8988T (cell line): ENCODE measurements around the gene ADARB2.

Experiments used
- DNase-seq: peaks from one replicate; pipeline ENCODE4 v3.0.0; 2011

ADARB2 gene

GRCh38 chr10:1660386-1660785, 76.9 kb downstream of the ADARB2 start:
- no peak for DNase-seq

- no peak for DNase-seq
Measured at GRCh38 chr10:1659221-1659791, 78.0 kb downstream of the ADARB2 start.

- no peak for DNase-seq
Measured at GRCh38 chr10:1658658-1659057, 78.7 kb downstream of the ADARB2 start.

DNA sequence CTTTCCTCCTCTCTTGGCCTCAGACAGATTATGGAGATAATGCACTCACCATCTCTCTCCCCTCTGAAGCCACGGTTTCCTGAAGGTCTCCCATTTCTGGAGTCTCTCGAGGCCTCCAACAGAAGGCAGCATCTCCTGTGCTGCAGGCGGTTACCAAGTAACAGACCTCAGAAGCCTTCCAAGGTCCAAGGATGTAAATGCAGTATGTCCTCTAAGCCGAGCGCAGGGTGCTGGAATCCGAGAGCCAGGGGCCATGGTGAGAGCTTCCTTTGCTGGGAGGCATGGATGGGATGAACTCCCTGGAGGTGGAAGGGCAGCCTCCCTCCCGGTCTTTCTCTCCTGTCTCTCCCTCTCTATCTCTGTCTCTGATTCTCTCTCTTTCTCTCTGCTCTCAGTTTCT, 79.8 kb downstream of the ADARB2 start:
- DNase-seq: no peak

DNA sequence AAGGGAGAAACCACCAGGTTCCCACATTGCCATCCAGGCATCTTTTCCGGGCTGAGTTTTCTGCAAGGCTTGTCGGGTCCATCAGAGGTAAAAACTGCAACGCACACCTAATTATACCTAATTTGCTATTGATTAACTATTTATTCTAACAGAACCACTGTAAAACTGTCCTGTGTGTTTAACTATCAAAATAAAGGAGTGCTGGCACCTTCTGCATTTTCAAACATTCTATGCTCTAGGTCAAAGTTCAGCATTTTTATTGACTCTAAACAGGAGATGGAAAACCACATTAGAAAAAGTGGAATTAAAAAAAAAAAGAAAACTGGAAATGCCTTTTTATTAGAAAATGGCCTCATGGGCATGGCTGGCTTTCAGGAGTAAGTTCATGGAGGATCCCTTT, 82.0 kb downstream of the ADARB2 start:
- no peak for DNase-seq

- DNase-seq: no peak
Measured at GRCh38 chr10:1654811-1655356, 82.4 kb downstream of the ADARB2 start.

DNA sequence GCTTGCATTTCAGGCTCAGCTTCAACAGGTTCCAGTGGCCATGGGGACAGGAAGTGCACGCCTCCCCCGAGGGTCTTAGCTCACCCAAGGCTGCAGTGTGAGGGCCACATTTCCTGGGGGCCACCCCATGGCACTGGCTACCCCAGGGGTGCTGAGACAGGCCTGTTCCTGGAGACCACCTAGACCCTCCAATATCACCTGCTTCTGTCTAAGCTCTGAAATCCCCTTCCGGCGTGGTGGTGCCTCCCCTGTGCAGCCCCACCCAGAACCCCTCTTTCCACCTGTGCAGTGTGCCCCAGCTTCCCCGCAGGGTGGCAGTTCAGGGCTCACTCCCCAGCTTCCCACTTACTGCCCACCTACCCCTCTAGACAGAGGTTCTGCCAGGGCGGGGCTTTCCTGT, 83.1 kb downstream of the ADARB2 start:
- DNase-seq: no peak

- no peak for DNase-seq
Measured at GRCh38 chr10:1653321-1653720, 84.0 kb downstream of the ADARB2 start.

GRCh38 chr10:1652151-1652550, 85.2 kb downstream of the ADARB2 start:
- no peak for DNase-seq

DNA sequence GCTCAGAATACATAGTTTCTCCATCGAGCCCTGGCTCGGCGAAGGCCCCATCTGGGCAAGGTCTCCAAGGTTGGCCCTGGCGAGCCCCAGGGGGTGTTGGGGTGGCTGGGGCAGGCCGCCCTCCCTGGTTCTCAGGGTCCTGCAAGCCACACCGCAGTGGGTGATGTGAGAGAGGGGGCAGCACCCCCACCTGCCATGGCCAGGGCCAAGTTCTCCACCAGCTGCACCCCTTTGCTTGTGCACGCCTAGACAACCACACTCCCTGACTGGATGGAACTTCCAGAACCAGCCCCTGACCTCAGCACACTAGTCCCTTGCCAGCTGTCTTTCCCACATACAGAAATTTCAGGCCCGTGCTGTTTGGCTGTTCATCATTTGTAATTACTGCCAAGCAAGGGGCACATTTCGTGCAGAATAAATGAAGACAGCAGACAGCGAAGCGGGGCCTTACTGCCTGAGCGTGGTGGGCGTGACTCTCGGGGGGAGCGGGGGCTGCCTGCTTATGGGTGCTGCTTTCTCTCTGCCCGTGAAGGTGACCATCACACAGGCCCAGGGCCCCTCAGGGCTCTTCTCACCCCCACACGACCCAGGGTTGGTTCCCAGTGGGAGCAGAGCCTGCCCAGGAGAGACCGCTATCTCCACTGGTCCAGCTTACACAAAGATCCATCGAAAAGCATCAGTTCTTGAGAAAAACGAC, 85.9 kb downstream of the ADARB2 start:
- no peak for DNase-seq

GRCh38 chr10:1650542-1651269, 86.6 kb downstream of the ADARB2 start:
- DNase-seq: no peak

GRCh38 chr10:1648648-1649047, 88.7 kb downstream of the ADARB2 start:
- DNase-seq: no peak

DNA sequence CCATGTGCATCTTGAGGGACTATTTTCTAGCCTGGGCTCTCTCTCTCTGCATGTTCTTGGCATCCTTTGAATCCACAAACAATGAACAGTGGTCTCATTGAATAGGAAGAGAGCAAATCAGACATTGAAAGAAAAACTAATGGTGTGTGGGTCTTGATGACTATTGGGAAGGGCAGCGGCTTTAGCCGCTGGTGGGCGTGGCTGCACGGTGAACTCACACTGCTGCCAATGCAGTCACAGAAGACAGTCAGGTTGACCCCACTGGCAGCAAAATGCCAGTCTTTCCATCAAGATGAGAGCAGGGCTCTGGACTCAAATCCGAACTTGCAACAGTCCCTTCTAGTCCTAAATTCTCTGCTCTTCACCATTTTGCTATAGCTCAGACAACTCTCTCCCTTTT, 91.0 kb downstream of the ADARB2 start:
- no peak for DNase-seq

DNA sequence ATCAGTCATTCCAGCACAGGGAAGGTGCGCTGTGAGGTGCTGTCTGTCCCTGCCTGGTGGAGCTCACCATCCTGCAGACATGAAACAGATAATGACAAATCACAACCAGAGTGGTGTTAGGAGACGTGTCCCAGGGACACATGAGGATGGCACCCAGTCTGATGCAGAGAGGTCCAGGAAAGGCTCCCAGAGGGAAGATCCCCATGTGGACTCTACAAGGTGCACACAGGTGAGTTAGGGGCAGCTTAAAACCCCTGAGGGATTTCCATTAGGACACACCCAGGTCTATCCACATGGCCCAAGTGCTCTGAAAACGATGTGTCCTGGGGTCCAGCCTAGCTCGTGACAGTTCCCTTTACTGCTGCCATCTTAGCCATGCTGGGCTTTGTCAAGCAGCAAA, 91.4 kb downstream of the ADARB2 start:
- DNase-seq: no peak

GRCh38 chr10:1644191-1644711, 93.1 kb downstream of the ADARB2 start:
- DNase-seq: no peak

- no peak for DNase-seq
Measured at GRCh38 chr10:1643908-1644179, 93.5 kb downstream of the ADARB2 start.

DNA sequence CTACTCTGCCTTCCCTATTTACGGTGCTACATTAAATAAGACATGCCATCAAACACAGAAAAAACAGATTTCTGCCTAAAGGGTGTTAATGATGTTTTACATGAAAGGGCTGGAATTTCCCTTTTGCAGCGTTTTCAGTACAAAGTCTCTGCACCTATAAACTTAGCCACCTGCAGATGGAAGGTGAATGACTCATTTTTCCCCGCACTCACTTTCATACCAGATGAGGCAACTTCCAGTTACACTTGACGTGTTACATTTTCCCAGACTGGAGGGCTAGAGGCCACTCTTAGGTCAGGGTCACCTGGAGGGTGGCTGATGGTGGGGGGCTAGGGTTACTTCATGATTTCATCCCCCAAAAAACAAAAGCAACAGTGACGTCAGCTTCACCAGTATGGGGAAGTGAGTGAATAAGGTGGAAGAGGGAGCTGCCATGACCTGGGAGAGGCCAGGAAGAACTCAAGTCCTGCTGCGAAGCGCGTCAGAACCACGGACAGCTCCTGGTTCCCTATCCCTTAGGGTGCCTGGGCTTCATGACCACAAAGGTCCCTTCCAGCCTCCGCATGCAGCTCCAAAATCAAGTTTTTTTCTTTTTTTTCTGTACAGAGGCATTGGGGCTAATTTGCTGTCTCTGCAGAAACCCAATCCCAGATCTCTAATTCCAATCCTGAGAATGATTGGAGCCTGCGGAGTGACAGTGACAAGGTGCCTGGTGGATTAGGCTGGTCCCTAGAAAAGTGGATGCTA, 94.0 kb downstream of the ADARB2 start:
- DNase-seq: no peak

GRCh38 chr10:1642600-1643160, 94.6 kb downstream of the ADARB2 start:
- no peak for DNase-seq

DNA sequence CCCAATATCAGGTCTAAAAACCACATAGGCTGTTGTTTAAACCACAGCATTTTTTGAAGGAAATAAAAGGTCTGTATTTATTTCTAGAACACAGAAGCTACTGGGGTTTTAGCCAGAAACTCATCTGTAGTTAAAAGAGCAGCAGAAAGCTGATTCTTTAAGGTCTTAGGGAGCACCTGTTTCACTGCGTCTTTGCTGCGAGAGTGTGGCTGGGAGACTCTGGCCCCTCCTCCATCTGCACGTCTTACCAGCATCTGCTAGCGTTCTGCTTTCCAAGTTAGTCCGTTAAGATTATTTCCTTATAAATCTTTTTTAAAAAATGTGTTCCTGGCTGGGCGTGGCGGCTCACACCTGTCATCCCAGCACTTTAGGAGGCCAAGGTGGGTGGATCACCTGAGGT, 95.9 kb downstream of the ADARB2 start:
- no peak for DNase-seq

DNA sequence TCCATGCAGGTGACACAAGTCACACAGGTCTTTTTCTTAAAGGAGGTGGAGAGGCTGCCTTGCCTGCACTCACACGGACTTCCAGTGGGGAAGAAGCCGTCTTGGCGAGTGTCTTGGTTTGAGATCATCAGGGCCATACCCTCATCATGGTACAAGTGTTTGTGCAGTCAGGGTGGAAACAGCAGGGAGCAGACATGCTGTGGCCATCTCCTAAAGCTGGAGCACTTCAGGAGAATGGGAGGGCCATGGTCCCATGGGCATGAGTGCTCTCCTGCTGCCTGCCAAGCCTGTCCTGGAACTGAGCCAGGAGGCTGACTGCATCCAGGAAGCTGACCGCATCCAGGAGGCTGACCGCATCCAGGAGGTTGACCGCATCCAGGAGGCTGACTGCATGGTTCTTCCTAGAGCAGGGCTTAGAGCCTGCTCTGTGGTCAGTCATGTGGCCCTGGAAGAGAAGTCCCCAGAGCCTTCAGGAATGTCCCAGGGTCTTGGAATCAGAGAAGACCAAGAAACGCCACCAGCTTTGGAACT, 98.4 kb downstream of the ADARB2 start:
- DNase-seq: no peak

DNA sequence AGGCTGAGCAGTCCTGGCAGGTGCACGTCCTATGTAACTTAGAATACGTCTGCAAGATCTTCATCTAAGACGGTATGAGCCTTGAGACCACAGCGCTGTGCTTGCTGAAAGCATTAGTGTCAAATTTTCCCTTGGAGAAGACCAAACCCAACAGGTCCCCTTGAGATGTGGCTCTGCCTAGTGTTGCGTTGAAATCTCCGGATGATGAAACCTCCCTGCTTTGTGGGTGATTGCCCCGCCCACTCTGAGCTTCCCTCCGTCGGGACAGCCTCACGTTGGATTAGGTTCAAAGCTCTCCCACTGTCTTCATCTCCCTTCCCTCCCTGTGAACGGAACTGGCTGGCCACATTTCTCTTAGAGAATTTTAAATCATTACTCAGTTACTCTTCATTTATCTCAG, 102.0 kb downstream of the ADARB2 start:
- DNase-seq: no peak

DNA sequence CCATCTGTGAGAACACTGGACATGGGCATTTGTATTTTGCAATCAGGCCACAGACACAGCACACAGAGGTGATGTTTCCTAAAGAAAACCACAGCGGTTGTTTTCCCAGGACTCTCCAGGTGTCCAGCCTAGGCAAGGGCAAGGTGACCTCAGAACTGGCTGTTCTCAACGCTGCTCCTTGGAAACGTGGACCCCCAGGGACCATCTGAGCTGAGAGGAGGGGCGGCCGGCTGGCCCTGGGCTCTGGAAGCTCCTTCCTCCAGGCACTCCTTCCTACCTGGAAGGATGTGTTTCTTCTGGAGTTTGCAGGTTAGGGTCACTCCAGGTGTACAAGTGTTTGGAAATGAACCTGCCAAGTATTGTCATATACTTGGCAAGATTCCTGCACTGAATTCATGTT, 103.1 kb downstream of the ADARB2 start:
- DNase-seq: no peak

DNA sequence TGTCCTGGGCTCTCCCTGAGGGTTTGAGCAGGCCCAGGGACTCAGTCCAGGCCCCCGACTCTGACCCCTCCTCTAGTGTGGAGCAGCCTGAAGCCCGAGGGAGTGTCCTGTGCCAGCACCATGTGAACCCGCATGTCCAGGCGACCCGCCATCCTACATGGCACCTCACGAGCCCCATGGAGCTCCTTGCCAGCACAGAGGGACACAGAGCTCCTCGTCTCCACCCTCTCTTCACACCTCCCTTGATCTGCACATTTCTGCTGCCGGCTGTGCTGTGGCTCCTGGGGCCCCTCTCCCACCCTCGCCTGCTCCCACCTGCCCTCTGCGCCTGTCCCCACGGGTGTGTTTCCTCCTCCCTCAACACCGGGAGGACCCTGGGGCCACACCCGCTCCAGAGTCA, 103.5 kb downstream of the ADARB2 start:
- DNase-seq: no peak
